ENCODE measurements around the gene TTC39B.

TTC39B gene

GRCh38 chr9:15249042-15249818 lies 57.8 kb downstream of the TTC39B start:
- H3K4me1 ChIP-seq (ENCODE audit: control insufficient read depth, insufficient read depth, low read length) = no peaks in the 10 kb centered on the region; the same call in 1 of the 2 replicates
- CTCF ChIA-PET = no interaction called here
- no peaks in the 10 kb centered on the region for H3K36me3 ChIP-seq (ENCODE audit: control insufficient read depth in 2 of 2, insufficient read depth in 1 of 2, low read length in 2 of 2)
- POLR2A ChIA-PET = no interaction called here
- H3K4me3 ChIP-seq (ENCODE audit: low read depth, low read length) = no peak overlapping the region
- no peak for TF ChIP-seq ZNF274 (IDR thresholded peaks at IDR 0.05; ENCODE audit: low read length)
- TF ChIP-seq ZNF274 (tag by site-specific recombination; IDR thresholded peaks at IDR 0.05; ENCODE audit: borderline replicate concordance) = no peak
- no peak for TF ChIP-seq ZNF174 (tag by site-specific recombination; IDR thresholded peaks at IDR 0.05)
- TF ChIP-seq ZNF335 (tag by site-specific recombination; conservative IDR thresholded peaks at IDR 0.05) = no peak
- no peak for TF ChIP-seq GLI4 (tag by site-specific recombination; IDR thresholded peaks at IDR 0.05)
- TF ChIP-seq ZNF629 (tag by site-specific recombination; IDR thresholded peaks at IDR 0.05) = no peak
- TF ChIP-seq, protein P1, sequence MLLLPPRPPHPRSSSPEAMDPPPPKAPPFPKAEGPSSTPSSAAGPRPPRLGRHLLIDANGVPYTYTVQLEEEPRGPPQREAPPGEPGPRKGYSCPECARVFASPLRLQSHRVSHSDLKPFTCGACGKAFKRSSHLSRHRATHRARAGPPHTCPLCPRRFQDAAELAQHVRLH (tag by site-specific recombination; IDR thresholded peaks at IDR 0.05) = no peak
- TF ChIP-seq MEIS1 (CRISPR knock-in tag; IDR thresholded peaks at IDR 0.05; ENCODE audit: borderline replicate concordance) = no peak
- TF ChIP-seq ZNF37A (tag by site-specific recombination; IDR thresholded peaks at IDR 0.05) = no peak
- no peak for TF ChIP-seq ZNF175 (tag by site-specific recombination; IDR thresholded peaks at IDR 0.05)
- no peak for TF ChIP-seq KLF8 (tag by site-specific recombination; IDR thresholded peaks at IDR 0.05)
- no peak for TF ChIP-seq BCL11A (tag by site-specific recombination; IDR thresholded peaks at IDR 0.05; ENCODE audit: low read depth)
- TF ChIP-seq ZNF114 (tag by site-specific recombination; IDR thresholded peaks at IDR 0.05) = no peak
- no peak for TF ChIP-seq ZFP69B (tag by site-specific recombination; IDR thresholded peaks at IDR 0.05)
- no peak for TF ChIP-seq ZNF473 (tag by site-specific recombination; IDR thresholded peaks at IDR 0.05)
- no peak for TF ChIP-seq SP2 (tag by site-specific recombination; IDR thresholded peaks at IDR 0.05)
- no peak for TF ChIP-seq ZNF555 (tag by site-specific recombination; conservative IDR thresholded peaks at IDR 0.05)
- no peak for TF ChIP-seq ZBTB48 (tag by site-specific recombination; IDR thresholded peaks at IDR 0.05)
- TF ChIP-seq, protein P2, sequence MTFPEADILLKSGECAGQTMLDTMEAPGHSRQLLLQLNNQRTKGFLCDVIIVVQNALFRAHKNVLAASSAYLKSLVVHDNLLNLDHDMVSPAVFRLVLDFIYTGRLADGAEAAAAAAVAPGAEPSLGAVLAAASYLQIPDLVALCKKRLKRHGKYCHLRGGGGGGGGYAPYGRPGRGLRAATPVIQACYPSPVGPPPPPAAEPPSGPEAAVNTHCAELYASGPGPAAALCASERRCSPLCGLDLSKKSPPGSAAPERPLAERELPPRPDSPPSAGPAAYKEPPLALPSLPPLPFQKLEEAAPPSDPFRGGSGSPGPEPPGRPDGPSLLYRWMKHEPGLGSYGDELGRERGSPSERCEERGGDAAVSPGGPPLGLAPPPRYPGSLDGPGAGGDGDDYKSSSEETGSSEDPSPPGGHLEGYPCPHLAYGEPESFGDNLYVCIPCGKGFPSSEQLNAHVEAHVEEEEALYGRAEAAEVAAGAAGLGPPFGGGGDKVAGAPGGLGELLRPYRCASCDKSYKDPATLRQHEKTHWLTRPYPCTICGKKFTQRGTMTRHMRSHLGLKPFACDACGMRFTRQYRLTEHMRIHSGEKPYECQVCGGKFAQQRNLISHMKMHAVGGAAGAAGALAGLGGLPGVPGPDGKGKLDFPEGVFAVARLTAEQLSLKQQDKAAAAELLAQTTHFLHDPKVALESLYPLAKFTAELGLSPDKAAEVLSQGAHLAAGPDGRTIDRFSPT (tag by site-specific recombination; IDR thresholded peaks at IDR 0.05) = no peak
- TF ChIP-seq ZNF548 (tag by site-specific recombination; IDR thresholded peaks at IDR 0.05) = no peak
- no peak for TF ChIP-seq ZBTB1 (tag by site-specific recombination; IDR thresholded peaks at IDR 0.05)
- H3K27ac ChIP-seq (ENCODE audit: extremely low read depth, low read depth, low read length) = no peak overlapping the region
- H3K9me3 ChIP-seq (ENCODE audit: control insufficient read depth, insufficient read depth, low read depth, low read length) = no peaks in the 10 kb centered on the region

DNA sequence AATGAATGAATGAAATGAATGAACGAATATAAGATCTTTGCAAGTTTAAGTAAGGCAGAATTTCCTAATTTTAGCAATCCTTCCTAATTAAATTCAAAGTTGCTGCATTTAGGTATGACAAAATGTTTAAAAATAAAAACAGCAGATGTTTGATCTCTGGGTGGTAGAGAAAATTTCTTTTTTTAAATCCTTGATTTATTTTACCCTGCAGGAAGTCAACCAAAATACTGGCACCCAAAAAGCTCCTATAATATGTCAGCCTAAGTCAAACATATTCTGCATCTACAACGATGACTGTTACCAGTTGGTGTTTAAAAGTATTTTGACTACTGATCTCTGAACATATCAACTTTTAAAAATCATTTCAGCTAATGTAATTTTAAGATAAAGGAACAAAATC lies 58.4 kb downstream of the TTC39B start:
- Histone ChIP-seq H3K4me1 (ENCODE audit: control insufficient read depth, insufficient read depth, low read length) (peaks cover 1% of the 10 kb centered on the region), H3K4me3 (ENCODE audit: low read depth, low read length) (no peak overlapping the region), H3K27ac (ENCODE audit: extremely low read depth, low read depth, low read length) (no peak overlapping the region), H3K9me3 (ENCODE audit: control insufficient read depth, insufficient read depth, low read depth, low read length) (no peaks in the 10 kb centered on the region), H3K36me3 (ENCODE audit: control insufficient read depth in 2 of 2, insufficient read depth in 1 of 2, low read length in 2 of 2) (no peaks in the 10 kb centered on the region)
- TF ChIP-seq, protein P3, sequence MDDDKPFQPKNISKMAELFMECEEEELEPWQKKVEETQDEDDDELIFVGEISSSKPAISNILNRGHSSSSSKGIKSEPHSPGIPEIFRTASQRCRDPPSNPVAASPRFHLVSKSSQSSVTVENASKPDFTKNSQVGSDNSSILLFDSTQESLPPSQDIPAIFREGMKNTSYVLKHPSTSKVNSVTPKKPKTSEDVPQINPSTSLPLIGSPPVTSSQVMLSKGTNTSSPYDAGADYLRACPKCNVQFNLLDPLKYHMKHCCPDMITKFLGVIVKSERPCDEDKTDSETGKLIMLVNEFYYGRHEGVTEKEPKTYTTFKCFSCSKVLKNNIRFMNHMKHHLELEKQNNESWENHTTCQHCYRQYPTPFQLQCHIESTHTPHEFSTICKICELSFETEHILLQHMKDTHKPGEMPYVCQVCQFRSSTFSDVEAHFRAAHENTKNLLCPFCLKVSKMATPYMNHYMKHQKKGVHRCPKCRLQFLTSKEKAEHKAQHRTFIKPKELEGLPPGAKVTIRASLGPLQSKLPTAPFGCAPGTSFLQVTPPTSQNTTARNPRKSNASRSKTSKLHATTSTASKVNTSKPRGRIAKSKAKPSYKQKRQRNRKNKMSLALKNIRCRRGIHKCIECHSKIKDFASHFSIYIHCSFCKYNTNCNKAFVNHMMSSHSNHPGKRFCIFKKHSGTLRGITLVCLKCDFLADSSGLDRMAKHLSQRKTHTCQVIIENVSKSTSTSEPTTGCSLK (tag by site-specific recombination; IDR thresholded peaks at IDR 0.05) = no peak
- TF ChIP-seq, protein P4, sequence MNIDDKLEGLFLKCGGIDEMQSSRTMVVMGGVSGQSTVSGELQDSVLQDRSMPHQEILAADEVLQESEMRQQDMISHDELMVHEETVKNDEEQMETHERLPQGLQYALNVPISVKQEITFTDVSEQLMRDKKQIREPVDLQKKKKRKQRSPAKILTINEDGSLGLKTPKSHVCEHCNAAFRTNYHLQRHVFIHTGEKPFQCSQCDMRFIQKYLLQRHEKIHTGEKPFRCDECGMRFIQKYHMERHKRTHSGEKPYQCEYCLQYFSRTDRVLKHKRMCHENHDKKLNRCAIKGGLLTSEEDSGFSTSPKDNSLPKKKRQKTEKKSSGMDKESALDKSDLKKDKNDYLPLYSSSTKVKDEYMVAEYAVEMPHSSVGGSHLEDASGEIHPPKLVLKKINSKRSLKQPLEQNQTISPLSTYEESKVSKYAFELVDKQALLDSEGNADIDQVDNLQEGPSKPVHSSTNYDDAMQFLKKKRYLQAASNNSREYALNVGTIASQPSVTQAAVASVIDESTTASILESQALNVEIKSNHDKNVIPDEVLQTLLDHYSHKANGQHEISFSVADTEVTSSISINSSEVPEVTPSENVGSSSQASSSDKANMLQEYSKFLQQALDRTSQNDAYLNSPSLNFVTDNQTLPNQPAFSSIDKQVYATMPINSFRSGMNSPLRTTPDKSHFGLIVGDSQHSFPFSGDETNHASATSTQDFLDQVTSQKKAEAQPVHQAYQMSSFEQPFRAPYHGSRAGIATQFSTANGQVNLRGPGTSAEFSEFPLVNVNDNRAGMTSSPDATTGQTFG (tag by site-specific recombination; IDR thresholded peaks at IDR 0.05; ENCODE audit: borderline replicate concordance) = no peak
- TF ChIP-seq SP3 (tag by site-specific recombination; IDR thresholded peaks at IDR 0.05) = no peak
- TF ChIP-seq ZNF114 (tag by site-specific recombination; IDR thresholded peaks at IDR 0.05) = no peak
- TF ChIP-seq ZNF391 (tag by site-specific recombination; IDR thresholded peaks at IDR 0.05; ENCODE audit: borderline replicate concordance, low read depth) = no peak
- CTCF ChIA-PET = interaction anchor here (0.7 kb wide), 1 partner anchor 619 kb away, joined by 4 read pairs; no protein-coding TSS in a partner anchor
- POLR2A ChIA-PET = no interaction called here
